GM12873 (cell line): Measurements from ENCODE around the gene PRDM15.

Source experiments
- CTCF ChIP-seq: IDR thresholded peaks from 2 replicates; pipeline ENCODE4 v1.5.1; 2012; ENCODE audit warnings: low read depth, mild to moderate bottlenecking, moderate library complexity, low read length, control low read depth; ENCODE audit not compliant: insufficient read depth; ENCODE audit errors: missing control alignments

The PRDM15 gene

GRCh38 chr21:41851090-41851790 is 27.9 kb downstream of the PRDM15 start:
- TF ChIP-seq CTCF: no peak

- TF ChIP-seq CTCF: no peak
Observed at GRCh38 chr21:41850085-41850484, 29.1 kb downstream of the PRDM15 start.

DNA sequence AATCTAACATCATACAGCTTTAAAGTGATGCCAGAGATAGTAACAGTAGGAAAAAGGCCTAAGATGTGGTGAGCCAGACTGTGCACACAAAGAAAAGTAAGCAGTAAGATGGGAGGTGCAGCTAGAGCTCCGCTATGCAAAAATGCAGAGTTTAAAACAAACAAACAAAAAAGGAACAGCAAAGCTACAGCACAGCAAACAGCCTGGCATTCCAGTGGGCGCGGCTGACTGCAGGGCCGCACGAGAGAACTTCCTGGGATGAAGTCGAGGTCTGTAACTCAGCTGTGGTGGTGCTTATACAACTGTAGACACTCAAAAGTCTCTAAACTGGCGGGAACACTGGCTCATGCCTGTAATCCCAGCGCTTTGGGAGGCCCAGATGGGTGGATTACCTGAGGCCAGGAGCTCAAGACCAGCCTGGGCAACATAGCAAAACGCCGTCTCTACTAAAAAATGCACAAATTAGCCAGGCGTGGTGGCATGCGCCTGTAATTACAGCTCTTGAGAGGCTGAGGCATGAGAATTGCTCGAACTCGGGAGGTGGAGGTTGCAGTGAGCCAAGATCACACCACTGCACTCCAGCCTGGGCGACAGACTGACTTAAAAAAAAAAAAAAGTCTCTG is 30.1 kb downstream of the PRDM15 start:
- no peak for TF ChIP-seq CTCF

- TF ChIP-seq CTCF: no peak
Observed at GRCh38 chr21:41848533-41848932, 30.6 kb downstream of the PRDM15 start.

DNA sequence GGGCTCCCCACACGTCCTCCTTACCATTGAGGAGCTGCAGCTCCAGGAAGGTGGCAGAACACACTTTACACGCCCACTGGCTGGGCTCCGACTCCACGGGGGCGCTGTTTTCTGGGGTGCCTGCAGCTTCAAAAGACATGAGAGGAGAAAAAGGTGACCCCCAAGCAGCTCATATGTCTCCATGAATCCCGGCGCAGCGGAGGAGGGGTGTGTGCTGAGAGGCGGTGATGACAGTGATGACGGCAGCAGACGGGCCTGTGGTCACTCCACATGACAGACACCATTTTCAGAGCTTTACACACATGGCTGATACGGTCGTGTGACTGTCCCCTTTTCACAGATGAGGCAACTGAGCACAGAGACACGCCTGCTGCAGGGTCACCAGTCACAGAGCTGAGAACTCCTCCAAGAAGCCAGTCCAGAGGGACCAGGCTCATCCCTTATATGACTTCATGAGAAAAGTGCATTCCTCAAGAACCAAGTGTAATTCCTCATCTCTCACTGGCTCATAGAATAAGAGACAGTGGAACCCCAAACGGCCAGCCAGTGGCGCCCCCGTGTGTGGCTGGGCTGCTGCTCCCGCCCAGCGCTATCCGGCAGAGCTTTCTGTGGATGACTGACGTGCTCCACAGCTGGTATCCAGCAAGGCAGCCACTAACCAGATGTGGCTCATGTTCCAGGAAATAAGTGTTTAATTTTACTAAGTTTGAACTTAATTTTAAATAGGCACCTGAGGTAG is 31.9 kb downstream of the PRDM15 start:
- no peak for TF ChIP-seq CTCF

DNA sequence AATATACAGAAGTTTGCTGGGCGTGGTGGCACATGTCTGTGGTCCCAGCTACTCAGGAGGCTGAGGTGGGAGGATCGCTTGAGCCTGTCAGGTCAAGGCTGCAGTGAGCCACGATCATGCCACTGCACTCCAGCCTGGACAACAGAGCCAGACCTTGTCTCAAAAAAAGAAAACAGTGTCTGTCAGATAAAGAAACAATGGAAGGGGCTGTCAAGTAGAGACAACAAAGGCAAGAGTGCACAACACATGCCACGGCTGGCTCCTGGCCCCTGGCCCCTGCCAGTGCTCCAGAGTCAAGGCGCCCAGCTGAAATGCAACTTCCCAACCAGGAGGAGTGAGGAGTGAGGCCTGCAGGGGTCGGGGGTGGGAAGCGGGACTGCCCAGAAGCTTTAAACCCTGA is 32.6 kb downstream of the PRDM15 start:
- TF ChIP-seq CTCF: no peak

GRCh38 chr21:41846033-41846317 is 33.2 kb downstream of the PRDM15 start:
- no peak for TF ChIP-seq CTCF
